BLaER1 (cell line): ENCODE measurements around the gene REST.

Experiments
- H3K27ac ChIP-seq: shearing (Covaris generic); formaldehyde crosslinking; 2 replicates; pipeline ENCODE4 v1.8.1; 2022
- H3K27me3 ChIP-seq: shearing (Covaris generic); formaldehyde crosslinking; 2 replicates; pipeline ENCODE4 v1.8.1; 2022
- H3K36me3 ChIP-seq: shearing (Covaris generic); formaldehyde crosslinking; 2 replicates; pipeline ENCODE4 v1.8.1; 2022
- H3K4me1 ChIP-seq: shearing (Covaris generic); formaldehyde crosslinking; 2 replicates; pipeline ENCODE4 v1.8.1; 2022
- H3K4me2 ChIP-seq: shearing (Covaris generic); formaldehyde crosslinking; 2 replicates; pipeline ENCODE4 v1.8.1; 2022
- H3K4me3 ChIP-seq: shearing (Covaris generic); formaldehyde crosslinking; 2 replicates; pipeline ENCODE4 v1.8.1; 2022
- H3K9ac ChIP-seq: shearing (Covaris generic); formaldehyde crosslinking; 2 replicates; pipeline ENCODE4 v1.8.1; 2022
- H3K9me3 ChIP-seq: shearing (Covaris generic); formaldehyde crosslinking; 2 replicates; pipeline ENCODE4 v1.8.1; 2022
- H4K20me1 ChIP-seq: shearing (Covaris generic); formaldehyde crosslinking; 2 replicates; pipeline ENCODE4 v1.8.1; 2022
- Cebpa-rat ChIP-seq: shearing (Covaris generic); IDR thresholded peaks from 2 replicates; pipeline ENCODE4 v1.8.1; 2022

The REST gene

GRCh38 chr4:56986192-56986591 lies 78.5 kb downstream of the REST start:
- no peak overlapping the region for H3K4me3 ChIP-seq
- no peak overlapping the region for H3K9ac ChIP-seq
- peaks cover 10% of the 10 kb centered on the region for H3K4me1 ChIP-seq
- no peaks in the 10 kb centered on the region for H3K9me3 ChIP-seq
- TF ChIP-seq Cebpa-rat: no peak
- peaks cover 100% of the 10 kb centered on the region for H4K20me1 ChIP-seq
- H3K4me2 ChIP-seq: no peak overlapping the region
- H3K27ac ChIP-seq: no peak overlapping the region
- H3K36me3 ChIP-seq: peaks cover 79% of the 10 kb centered on the region
- no peaks in the 10 kb centered on the region for H3K27me3 ChIP-seq

- H4K20me1 ChIP-seq: peaks cover 100% of the 10 kb centered on the region
Measured at GRCh38 chr4:56986952-56987351, 79.3 kb downstream of the REST start.

GRCh38 chr4:56990109-56990905 lies 82.6 kb downstream of the REST start:
- Histone ChIP-seq H3K4me3 (no peak overlapping the region), H3K36me3 (peaks cover 96% of the 10 kb centered on the region), H3K27ac (no peak overlapping the region), H3K9ac (no peak overlapping the region), H3K27me3 (no peaks in the 10 kb centered on the region), H3K4me2 (no peak overlapping the region), H3K4me1 (no peaks in the 10 kb centered on the region), H3K9me3 (no peaks in the 10 kb centered on the region), H4K20me1 (peaks cover 98% of the 10 kb centered on the region)
- TF ChIP-seq Cebpa-rat: no peak

More at GRCh38 chr4:56986952-56987351, 79.3 kb downstream of the REST start:
- H3K4me3 ChIP-seq: no peak overlapping the region
- H3K27ac ChIP-seq: no peak overlapping the region
- no peaks in the 10 kb centered on the region for H3K27me3 ChIP-seq
- no peak for TF ChIP-seq Cebpa-rat
- no peaks in the 10 kb centered on the region for H3K9me3 ChIP-seq
- H3K9ac ChIP-seq: no peak overlapping the region
- peaks cover 5% of the 10 kb centered on the region; the same call in 1 of the 2 replicates for H3K4me1 ChIP-seq
- no peak overlapping the region for H3K4me2 ChIP-seq
- H3K36me3 ChIP-seq: peaks cover 87% of the 10 kb centered on the region

- Histone ChIP-seq H3K4me2 (no peak overlapping the region), H3K27me3 (no peaks in the 10 kb centered on the region), H3K9me3 (no peaks in the 10 kb centered on the region), H3K27ac (no peak overlapping the region), H3K4me1 (no peaks in the 10 kb centered on the region), H3K4me3 (no peak overlapping the region), H4K20me1 (peaks cover 93% of the 10 kb centered on the region), H3K9ac (no peak overlapping the region), H3K36me3 (peaks cover 97% of the 10 kb centered on the region)
- TF ChIP-seq Cebpa-rat: no peak
Measured at GRCh38 chr4:56995525-56995924, 87.8 kb downstream of the REST start.

- H3K27ac ChIP-seq: no peak overlapping the region
- no peaks in the 10 kb centered on the region for H3K27me3 ChIP-seq
- TF ChIP-seq Cebpa-rat: no peak
- H4K20me1 ChIP-seq: peaks cover 56% of the 10 kb centered on the region
- peaks cover 98% of the 10 kb centered on the region for H3K36me3 ChIP-seq
- no peaks in the 10 kb centered on the region for H3K9me3 ChIP-seq
- no peaks in the 10 kb centered on the region for H3K4me1 ChIP-seq
- H3K4me2 ChIP-seq: no peak overlapping the region
- no peak overlapping the region for H3K9ac ChIP-seq
- H3K4me3 ChIP-seq: no peak overlapping the region
Measured at GRCh38 chr4:56999751-57000150, 92.1 kb downstream of the REST start.

- H3K4me1 ChIP-seq: no peaks in the 10 kb centered on the region
- H3K4me3 ChIP-seq: no peak overlapping the region
- TF ChIP-seq Cebpa-rat: no peak
- H3K27me3 ChIP-seq: no peaks in the 10 kb centered on the region
- peaks cover 97% of the 10 kb centered on the region for H3K36me3 ChIP-seq
- no peaks in the 10 kb centered on the region for H3K9me3 ChIP-seq
- H3K9ac ChIP-seq: no peak overlapping the region
- no peak overlapping the region for H3K27ac ChIP-seq
- H3K4me2 ChIP-seq: no peak overlapping the region
- H4K20me1 ChIP-seq: peaks cover 63% of the 10 kb centered on the region
Measured at GRCh38 chr4:57013543-57014120, 105.9 kb downstream of the REST start.
